SK-N-SH (cell line): ENCODE measurements around the gene ASTN2. TPM values are rescaled to one million over a fixed set of nuclear protein-coding genes. Genes with fewer than 3 reads are reported as not detected.

Experiments used
- CTCF ChIA-PET: fragments of 300-600, 350-600 bp; formaldehyde crosslinking; extraction: SDS; loops from one replicate; lab custom pipeline; 2021; lab: Yijun Ruan, JAX
- POLR2A ChIA-PET: fragments of 350-600 bp; sonication (Branson Sonifier 250); formaldehyde crosslinking; extraction: SDS; loops from one replicate; lab custom pipeline; 2020; ENCODE audit warnings: antibody characterized with exemption, inconsistent platforms; lab: Yijun Ruan, JAX
- DNase-seq: peaks from one replicate; pipeline ENCODE4 v3.0.0; 2012
- H2AFZ ChIP-seq: fragments of 200-600 bp; sonication (generic); 2 replicates; pipeline ENCODE4 v1.8.1; 2016; ENCODE audit warnings: antibody characterized with exemption, mild to moderate bottlenecking, low read depth
- H3F3A ChIP-seq: fragments of 200-600 bp; sonication (generic); replicated peaks from 2 replicates; pipeline ENCODE3; 2016; ENCODE audit warnings: antibody characterized with exemption, mild to moderate bottlenecking; ENCODE audit not compliant: insufficient read depth
- H3K27ac ChIP-seq, 2 experiments: fragments of 200-500 bp in 1 of 2; fragments of 200-600 bp in 1 of 2; sonication (Bioruptor generic) in 1 of 2; sonication (generic), shearing (Covaris generic) in 1 of 2; 2 replicates each; pipeline versions ENCODE4 v1.5.1 to v1.6.1; 2014 to 2016; ENCODE audit warnings: low read depth in 2 of 2, inconsistent platforms in 1 of 2, low read length in 1 of 2, mild to moderate bottlenecking in 1 of 2, mixed read lengths in 1 of 2
- H3K27me3 ChIP-seq: fragments of 200-600 bp; sonication (generic), shearing (Covaris generic); 2 replicates; pipeline ENCODE4 v1.6.1; 2016; ENCODE audit warnings: mixed run types; ENCODE audit not compliant: insufficient read depth
- H3K36me3 ChIP-seq, 2 experiments: fragments of 200-500 bp in 1 of 2; fragments of 200-600 bp in 1 of 2; sonication (Bioruptor generic) in 1 of 2; sonication (generic) in 1 of 2; replicated peaks in 1 of 2; 2 replicates each; pipeline versions ENCODE3 to v1.5.1; 2014 to 2016; ENCODE audit warnings: low read length in 1 of 2, mild to moderate bottlenecking in 1 of 2; ENCODE audit not compliant: insufficient read depth in 2 of 2, control insufficient read depth in 1 of 2
- H3K4me1 ChIP-seq, 2 experiments: fragments of 200-500 bp in 1 of 2; fragments of 200-600 bp in 1 of 2; sonication (Bioruptor generic) in 1 of 2; sonication (generic), shearing (Covaris generic) in 1 of 2; 2 replicates each; pipeline versions ENCODE4 v1.5.1 to v1.6.1; 2014 to 2016; ENCODE audit warnings: low read depth in 1 of 2, low read length in 1 of 2, mixed run types in 1 of 2; ENCODE audit not compliant: insufficient read depth in 2 of 2, control insufficient read depth in 1 of 2
- H3K4me2 ChIP-seq: fragments of 200-600 bp; sonication (generic), shearing (Covaris generic); 2 replicates; pipeline ENCODE4 v1.6.1; 2017; ENCODE audit warnings: mixed run types
- H3K4me3 ChIP-seq, 2 experiments: fragments of 200-500 bp in 1 of 2; fragments of 200-600 bp in 1 of 2; sonication (Bioruptor generic) in 1 of 2; sonication (generic), shearing (Covaris generic) in 1 of 2; 2 replicates each; pipeline versions ENCODE4 v1.5.1 to v1.8.1; 2014 to 2016; ENCODE audit warnings: low read depth in 2 of 2, inconsistent platforms in 1 of 2, low read length in 1 of 2, mild to moderate bottlenecking in 1 of 2, mixed read lengths in 1 of 2, moderate library complexity in 1 of 2
- H3K79me2 ChIP-seq: fragments of 200-600 bp; sonication (generic); 2 replicates; pipeline ENCODE4 v1.8.1; 2017; ENCODE audit warnings: mild to moderate bottlenecking; ENCODE audit not compliant: insufficient read depth
- H3K9ac ChIP-seq: fragments of 200-600 bp; sonication (generic); 2 replicates; pipeline ENCODE4 v1.6.1; 2017; ENCODE audit warnings: mixed run types
- H3K9me2 ChIP-seq: fragments of 200-600 bp; sonication (generic); 2 replicates; pipeline ENCODE4 v1.6.1; 2017; ENCODE audit warnings: mixed run types
- H3K9me3 ChIP-seq: fragments of 200-600 bp; sonication (generic); 2 replicates; pipeline ENCODE4 v1.6.1; 2017; ENCODE audit warnings: mixed run types, mild to moderate bottlenecking, moderate library complexity
- H4K20me1 ChIP-seq: fragments of 200-600 bp; sonication (generic); 2 replicates; pipeline ENCODE4 v1.6.1; 2017; ENCODE audit warnings: mild to moderate bottlenecking, mixed run types; ENCODE audit not compliant: insufficient read depth
- FOXM1 ChIP-seq: IDR thresholded peaks from 2 replicates; pipeline ENCODE4 v1.4.0; 2012; ENCODE audit warnings: low read depth, mild to moderate bottlenecking
- IRF3 ChIP-seq: fragments of 150-350 bp; IDR thresholded peaks from 2 replicates; pipeline ENCODE4 v1.6.1; 2016; ENCODE audit warnings: mild to moderate bottlenecking, low read depth, low read length
- MAX ChIP-seq: IDR thresholded peaks from 2 replicates; pipeline ENCODE4 v1.4.0; 2012; ENCODE audit warnings: low read depth
- POLR2AphosphoS5 ChIP-seq: IDR thresholded peaks from 2 replicates; pipeline ENCODE4 v1.6.1; 2012; ENCODE audit warnings: low read depth, low read length
- RCOR1 ChIP-seq: fragments of 150-350 bp; IDR thresholded peaks from 2 replicates; pipeline ENCODE4 v1.6.1; 2017; ENCODE audit warnings: antibody characterized with exemption, low read length
- SIN3A ChIP-seq: IDR thresholded peaks from 2 replicates; pipeline ENCODE4 v1.6.1; 2012; ENCODE audit warnings: low read depth, mild to moderate bottlenecking, low read length, moderate library complexity, borderline replicate concordance
- TAF1 ChIP-seq: IDR thresholded peaks from 2 replicates; pipeline ENCODE4 v1.6.1; 2012; ENCODE audit warnings: low read depth, mild to moderate bottlenecking, low read length, moderate library complexity, borderline replicate concordance
- TCF12 ChIP-seq: IDR thresholded peaks from 2 replicates; pipeline ENCODE4 v1.4.0; 2012
- USF2 ChIP-seq: fragments of 150-350 bp; IDR thresholded peaks from 2 replicates; pipeline ENCODE4 v1.6.1; 2017; ENCODE audit warnings: antibody characterized with exemption, low read length, low read depth, borderline replicate concordance
- ZBTB33 ChIP-seq: IDR thresholded peaks from 2 replicates; pipeline ENCODE4 v1.4.0; 2012; ENCODE audit warnings: low read depth, borderline replicate concordance
- polyA plus RNA-seq, 3 experiments: library from polyadenylated mRNA; depleted of rRNA; stranded (reverse); fragments of >200 nt; gene quantifications; 2 replicates each; pipeline ENCODE4 v1.2.3, GENCODE V29; 2012

The ASTN2 gene
- polyA plus RNA-seq, 1 of the 3 experiments (the other 2 are of a cell fraction): 6.6 TPM

GRCh38 chr9:116585204-116585603 is 829.7 kb downstream of the ASTN2 start:
- no peak for DNase-seq

More at GRCh38 chr9:116585204-116585603, 829.7 kb downstream of the ASTN2 start:
- TF ChIP-seq MAX: no peak
- TF ChIP-seq TCF12: no peak
- TF ChIP-seq ZBTB33: no peak
- no peak for TF ChIP-seq POLR2AphosphoS5
- TF ChIP-seq TAF1: no peak
- no peak for TF ChIP-seq SIN3A
- TF ChIP-seq IRF3: no peak
- TF ChIP-seq USF2: no peak
- no peak for TF ChIP-seq RCOR1
- TF ChIP-seq FOXM1: no peak
- H3K27ac ChIP-seq: no peak overlapping the region
- no peaks in the 10 kb centered on the region for H3K27me3 ChIP-seq
- H3K9me2 ChIP-seq: no peaks in the 10 kb centered on the region
- H4K20me1 ChIP-seq: no peaks in the 10 kb centered on the region
- peaks cover 6 to 7% of the 10 kb centered on the region in 2 experiments for H3K36me3 ChIP-seq
- H3F3A ChIP-seq: no peaks in the 10 kb centered on the region
- no peak overlapping the region for H3K9ac ChIP-seq
- ChIA-PET POLR2A (no interaction called here), CTCF (interaction anchor here (1.4 kb wide), 1 partner anchor 992 kb away, joined by 3 read pairs; no protein-coding TSS in a partner anchor)
- no peak overlapping the region for H2AFZ ChIP-seq
- no peaks in the 10 kb centered on the region for H3K9me3 ChIP-seq
- H3K4me1 ChIP-seq: no peaks in the 10 kb centered on the region; a peak in 1 of 4 replicates
- H3K4me3 ChIP-seq: no peak overlapping the region
- H3K79me2 ChIP-seq: no peaks in the 10 kb centered on the region
- no peak overlapping the region for H3K4me2 ChIP-seq
